ENCODE data around the gene MED12. TPM values are rescaled to one million over a fixed set of nuclear protein-coding genes. Genes with fewer than 3 reads are reported as not detected.

The MED12 gene
- polyA plus RNA-seq, 1 experiment = 12.4 TPM

DNA sequence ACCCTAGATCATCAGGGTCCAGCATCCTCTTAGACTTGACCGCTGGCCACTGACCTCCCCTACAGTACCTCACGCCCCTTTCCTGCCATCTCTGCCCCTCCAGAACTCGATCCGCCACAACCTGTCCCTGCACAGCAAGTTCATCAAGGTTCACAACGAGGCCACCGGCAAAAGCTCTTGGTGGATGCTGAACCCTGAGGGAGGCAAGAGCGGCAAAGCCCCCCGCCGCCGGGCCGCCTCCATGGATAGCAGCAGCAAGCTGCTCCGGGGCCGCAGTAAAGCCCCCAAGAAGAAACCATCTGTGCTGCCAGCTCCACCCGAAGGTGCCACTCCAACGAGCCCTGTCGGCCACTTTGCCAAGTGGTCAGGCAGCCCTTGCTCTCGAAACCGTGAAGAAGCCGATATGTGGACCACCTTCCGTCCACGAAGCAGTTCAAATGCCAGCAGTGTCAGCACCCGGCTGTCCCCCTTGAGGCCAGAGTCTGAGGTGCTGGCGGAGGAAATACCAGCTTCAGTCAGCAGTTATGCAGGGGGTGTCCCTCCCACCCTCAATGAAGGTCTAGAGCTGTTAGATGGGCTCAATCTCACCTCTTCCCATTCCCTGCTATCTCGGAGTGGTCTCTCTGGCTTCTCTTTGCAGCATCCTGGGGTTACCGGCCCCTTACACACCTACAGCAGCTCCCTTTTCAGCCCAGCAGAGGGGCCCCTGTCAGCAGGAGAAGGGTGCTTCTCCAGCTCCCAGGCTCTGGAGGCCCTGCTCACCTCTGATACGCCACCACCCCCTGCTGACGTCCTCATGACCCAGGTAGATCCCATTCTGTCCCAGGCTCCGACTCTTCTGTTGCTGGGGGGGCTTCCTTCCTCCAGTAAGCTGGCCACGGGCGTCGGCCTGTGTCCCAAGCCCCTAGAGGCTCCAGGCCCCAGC lies 17.6 kb upstream of the MED12 start:
- no peaks in the 10 kb centered on the region for H3K36me3 ChIP-seq (ENCODE audit: control insufficient read depth, insufficient read depth, low read length)
- TF ChIP-seq, protein P1, sequence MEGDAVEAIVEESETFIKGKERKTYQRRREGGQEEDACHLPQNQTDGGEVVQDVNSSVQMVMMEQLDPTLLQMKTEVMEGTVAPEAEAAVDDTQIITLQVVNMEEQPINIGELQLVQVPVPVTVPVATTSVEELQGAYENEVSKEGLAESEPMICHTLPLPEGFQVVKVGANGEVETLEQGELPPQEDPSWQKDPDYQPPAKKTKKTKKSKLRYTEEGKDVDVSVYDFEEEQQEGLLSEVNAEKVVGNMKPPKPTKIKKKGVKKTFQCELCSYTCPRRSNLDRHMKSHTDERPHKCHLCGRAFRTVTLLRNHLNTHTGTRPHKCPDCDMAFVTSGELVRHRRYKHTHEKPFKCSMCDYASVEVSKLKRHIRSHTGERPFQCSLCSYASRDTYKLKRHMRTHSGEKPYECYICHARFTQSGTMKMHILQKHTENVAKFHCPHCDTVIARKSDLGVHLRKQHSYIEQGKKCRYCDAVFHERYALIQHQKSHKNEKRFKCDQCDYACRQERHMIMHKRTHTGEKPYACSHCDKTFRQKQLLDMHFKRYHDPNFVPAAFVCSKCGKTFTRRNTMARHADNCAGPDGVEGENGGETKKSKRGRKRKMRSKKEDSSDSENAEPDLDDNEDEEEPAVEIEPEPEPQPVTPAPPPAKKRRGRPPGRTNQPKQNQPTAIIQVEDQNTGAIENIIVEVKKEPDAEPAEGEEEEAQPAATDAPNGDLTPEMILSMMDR (IDR thresholded peaks at IDR 0.05; ENCODE audit: insufficient read depth, low read depth, low read length) = no peak
- no peaks in the 10 kb centered on the region; the same call in 1 of the 2 replicates for H3K27me3 ChIP-seq (ENCODE audit: control insufficient read depth, insufficient read depth, low read length)
- no peak overlapping the region for H3K4me3 ChIP-seq (ENCODE audit: low read depth, low read length)
- ChIA-PET POLR2A (no interaction called here), CTCF (interaction anchor here (0.6 to 1.7 kb wide), 2 partner anchors 10 to 28 kb away, joined by 3 to 5 read pairs; no protein-coding TSS in a partner anchor)
- no peak for DNase-seq (ENCODE audit: low read depth)

DNA sequence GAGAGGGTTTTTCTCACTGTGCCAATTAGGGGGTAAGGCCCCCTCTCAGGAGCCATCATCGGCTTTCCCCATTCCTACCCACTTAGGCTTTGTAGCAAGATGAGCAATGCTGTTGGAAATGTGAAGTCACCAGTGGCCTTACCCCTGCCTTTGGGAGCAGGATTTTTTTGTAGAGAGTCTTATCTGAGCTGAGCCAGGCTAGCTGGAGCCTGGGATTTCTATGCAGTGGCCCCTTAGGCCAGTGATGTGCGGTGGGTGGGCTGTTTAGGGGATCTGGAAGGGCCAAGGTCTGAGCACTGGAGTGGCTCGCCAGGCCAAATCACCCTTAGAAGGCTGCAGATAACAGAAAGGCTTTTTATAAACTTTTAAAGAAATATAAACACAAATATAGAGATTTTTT lies 16.1 kb upstream of the MED12 start:
- ChIA-PET POLR2A (no interaction called here), CTCF (interaction anchor here (0.6 to 1.7 kb wide), 2 partner anchors 27 to 92 kb away, joined by 3 to 5 read pairs; no protein-coding TSS in a partner anchor)

DNA sequence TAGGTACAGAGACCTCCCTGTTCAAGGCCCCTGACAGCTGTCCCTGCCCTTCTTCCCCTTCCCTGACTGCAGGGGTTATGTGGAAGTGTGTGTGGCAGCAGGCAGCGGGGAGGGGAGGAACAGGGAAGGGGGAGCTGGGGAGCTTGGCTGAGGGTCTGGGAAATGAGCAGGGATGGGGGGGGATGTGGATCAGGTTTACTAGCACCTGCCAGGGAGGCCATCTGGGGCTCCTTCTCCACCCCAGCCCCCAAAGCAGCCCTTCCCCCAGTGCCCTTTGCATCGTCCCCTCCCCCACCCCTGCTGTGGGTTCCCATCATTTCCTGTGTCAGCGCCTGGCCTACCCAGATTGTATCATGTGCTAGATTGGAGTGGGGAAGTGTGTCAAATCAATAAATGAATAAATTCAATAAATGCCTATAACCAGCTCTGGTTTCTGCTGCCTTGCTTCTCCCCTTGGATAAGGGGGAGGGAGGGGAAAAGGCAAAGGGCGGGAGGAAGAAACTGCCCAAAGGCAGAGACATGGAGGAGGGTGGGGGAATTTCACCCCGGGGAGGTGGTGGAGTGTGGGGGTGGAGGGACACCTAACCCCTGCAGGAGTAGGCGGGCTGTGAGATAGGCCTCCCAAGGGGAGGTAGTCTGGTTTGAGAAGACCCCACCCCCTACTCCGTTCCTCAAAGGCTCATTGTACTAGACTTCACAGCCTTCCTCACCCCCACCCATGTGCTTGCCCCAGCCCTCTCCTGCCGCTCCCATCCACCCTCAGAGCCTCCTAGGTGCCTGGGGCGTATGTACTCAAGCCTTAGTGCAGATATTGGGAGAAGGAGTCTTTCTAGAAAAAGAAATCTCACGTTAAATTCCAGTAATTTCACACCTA lies 15.0 kb upstream of the MED12 start:
- no peak for DNase-seq (ENCODE audit: low read depth)
- POLR2A ChIA-PET = no interaction called here
- CTCF ChIA-PET = no interaction called here
- H3K27me3 ChIP-seq (ENCODE audit: control insufficient read depth, insufficient read depth, low read length) = no peaks in the 10 kb centered on the region
- no peak overlapping the region for H3K4me3 ChIP-seq (ENCODE audit: low read depth, low read length)
- no peaks in the 10 kb centered on the region for H3K36me3 ChIP-seq (ENCODE audit: control insufficient read depth, insufficient read depth, low read length)
- TF ChIP-seq, protein P1 (IDR thresholded peaks at IDR 0.05; ENCODE audit: insufficient read depth, low read depth, low read length) = no peak

More for the DNA sequence above, 16.1 kb upstream of the MED12 start:
- no peaks in the 10 kb centered on the region for H3K27me3 ChIP-seq (ENCODE audit: control insufficient read depth, insufficient read depth, low read length)
- no peak for DNase-seq (ENCODE audit: low read depth)
- no peak overlapping the region for H3K4me3 ChIP-seq (ENCODE audit: low read depth, low read length)
- TF ChIP-seq, protein P1 (IDR thresholded peaks at IDR 0.05; ENCODE audit: insufficient read depth, low read depth, low read length) = no peak
- H3K36me3 ChIP-seq (ENCODE audit: control insufficient read depth, insufficient read depth, low read length) = no peaks in the 10 kb centered on the region

DNA sequence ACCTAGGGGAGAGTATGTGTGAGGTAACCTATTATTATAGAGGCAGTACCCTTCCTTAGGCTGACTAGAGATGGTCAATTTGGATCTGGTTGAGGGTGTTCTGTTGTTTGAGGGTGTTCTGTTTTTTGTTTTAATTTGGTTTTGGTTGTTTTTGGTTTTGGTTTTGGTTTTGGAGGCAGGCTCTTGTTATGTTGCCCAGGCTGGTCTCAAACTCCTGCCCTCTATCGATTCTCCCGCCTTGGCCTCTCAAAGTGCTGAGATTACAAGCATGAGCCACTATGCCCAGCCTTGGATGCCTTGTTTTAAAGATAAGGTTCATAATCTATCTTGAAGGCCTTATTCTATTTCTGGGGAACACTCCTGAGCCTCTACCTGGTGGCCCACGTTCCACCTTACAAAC lies 12.8 kb upstream of the MED12 start:
- CTCF ChIA-PET = interaction anchor here (1.0 kb wide), 1 partner anchor 13 kb away, joined by 3 read pairs; the partner anchor contains the start of gene MED12
- POLR2A ChIA-PET = interaction anchor here (1.5 kb wide), 1 partner anchor 13 kb away, joined by 4 read pairs; the partner anchor contains the start of gene MED12
- Histone ChIP-seq H3K27me3 (ENCODE audit: control insufficient read depth, insufficient read depth, low read length) (no peaks in the 10 kb centered on the region), H3K36me3 (ENCODE audit: control insufficient read depth, insufficient read depth, low read length) (no peaks in the 10 kb centered on the region), H3K4me3 (ENCODE audit: low read depth, low read length) (no peak overlapping the region)
- no peak for DNase-seq (ENCODE audit: low read depth)
- TF ChIP-seq, protein P1 (IDR thresholded peaks at IDR 0.05; ENCODE audit: insufficient read depth, low read depth, low read length) = no peak

Data from BJ (cell line).